GM23338 (cell line): ENCODE data around the gene HOXC5. TPM values are rescaled to one million over a fixed set of nuclear protein-coding genes. Genes with fewer than 3 reads are reported as not detected.

ENCODE experiments used
- ATAC-seq: fragments of 200-7000 bp; cut with Tn5 transposase; 3 replicates; pipeline ENCODE4 v1.9.1; 2020
- DNase-seq: peaks from one replicate; pipeline ENCODE4 v3.0.0-alpha.2; 2015; ENCODE audit warnings: low spot score
- H2AFZ ChIP-seq: fragments of 200-600 bp; sonication (generic); 2 replicates; pipeline ENCODE4 v1.8.0; 2016; ENCODE audit warnings: antibody characterized with exemption, mild to moderate bottlenecking, moderate library complexity
- H3F3A ChIP-seq: fragments of 200-600 bp; sonication (generic); replicated peaks from 2 replicates; pipeline ENCODE4 v1.8.0; 2017; ENCODE audit warnings: antibody characterized with exemption, mixed run types, low read depth
- H3K27ac ChIP-seq: fragments of 200-600 bp; sonication (generic); 2 replicates; pipeline ENCODE4 v1.6.1; 2016; ENCODE audit warnings: low read depth
- H3K27me3 ChIP-seq: fragments of 200-600 bp; sonication (generic); 2 replicates; pipeline ENCODE4 v1.8.0; 2016; ENCODE audit warnings: mild to moderate bottlenecking, mixed run types, moderate library complexity; ENCODE audit not compliant: insufficient read depth
- H3K36me3 ChIP-seq: fragments of 200-600 bp; sonication (generic); 2 replicates; pipeline ENCODE4 v1.8.0; 2016; ENCODE audit warnings: mild to moderate bottlenecking; ENCODE audit not compliant: insufficient read depth
- H3K4me1 ChIP-seq: fragments of 200-600 bp; sonication (generic); 2 replicates; pipeline ENCODE4 v1.8.0; 2016; ENCODE audit warnings: mild to moderate bottlenecking, moderate library complexity; ENCODE audit not compliant: insufficient read depth
- H3K4me2 ChIP-seq: fragments of 200-600 bp; sonication (generic); 2 replicates; pipeline ENCODE4 v1.7.1; 2017; ENCODE audit warnings: mixed run types
- H3K4me3 ChIP-seq: fragments of 200-600 bp; sonication (generic); 2 replicates; pipeline ENCODE4 v1.6.1; 2016; ENCODE audit warnings: mixed run types
- H3K79me2 ChIP-seq: fragments of 200-600 bp; sonication (generic); replicated peaks from 2 replicates; pipeline ENCODE4 v1.8.0; 2017; ENCODE audit warnings: mild to moderate bottlenecking; ENCODE audit not compliant: insufficient read depth
- H3K9me2 ChIP-seq: fragments of 200-600 bp; sonication (generic); 2 replicates; pipeline ENCODE4 v1.8.0; 2017; ENCODE audit not compliant: insufficient read depth
- H4K20me1 ChIP-seq: fragments of 200-600 bp; sonication (generic); replicated peaks from 2 replicates; pipeline ENCODE4 v1.8.0; 2017; ENCODE audit warnings: mild to moderate bottlenecking; ENCODE audit not compliant: insufficient read depth
- H3K27ac Mint-ChIP-seq: 2 replicates; pipeline ENCODE4 v1.8.0; 2020; ENCODE audit warnings: inconsistent platforms, mild to moderate bottlenecking, moderate library complexity, mixed read lengths
- H3K27me3 Mint-ChIP-seq: 3 replicates; pipeline ENCODE4 v1.8.0; 2022; ENCODE audit warnings: low read depth, mild to moderate bottlenecking, moderate library complexity, mixed read lengths, inconsistent platforms; ENCODE audit not compliant: insufficient read depth, poor library complexity
- H3K36me3 Mint-ChIP-seq: 3 replicates; pipeline ENCODE4 v1.8.0; 2021; ENCODE audit warnings: low read depth, mild to moderate bottlenecking, inconsistent platforms, moderate library complexity, mixed read lengths
- H3K4me1 Mint-ChIP-seq: 3 replicates; pipeline ENCODE4 v1.8.0; 2020; ENCODE audit warnings: mild to moderate bottlenecking, inconsistent platforms, mixed read lengths
- H3K4me3 Mint-ChIP-seq: 3 replicates; pipeline ENCODE4 v1.8.0; 2021; ENCODE audit warnings: moderate library complexity, mild to moderate bottlenecking, inconsistent platforms, mixed read lengths
- H3K9me3 Mint-ChIP-seq: 3 replicates; pipeline ENCODE4 v1.8.0; 2020; ENCODE audit warnings: moderate library complexity, mild to moderate bottlenecking, inconsistent platforms, mixed read lengths
- CREB1 ChIP-seq: fragments of 250-450 bp; sonication (Bioruptor Pico); IDR thresholded peaks from 2 replicates; pipeline ENCODE4 v1.5.0; 2020; ENCODE audit warnings: low read depth, mild to moderate bottlenecking, moderate library complexity
- CTCF ChIP-seq, 2 experiments: fragments of 200-600 bp in 1 of 2; sonication (generic) in 1 of 2; conservative IDR thresholded peaks; 2 replicates each; pipeline versions ENCODE4 v1.5.1 to v1.6.1; 2016 to 2017; ENCODE audit warnings: antibody characterized with exemption in 2 of 2, low read depth in 2 of 2, mild to moderate bottlenecking in 2 of 2, moderate library complexity in 1 of 2
- EZH2 ChIP-seq: fragments of 200-600 bp; sonication (generic); IDR thresholded peaks from one replicate; pipeline ENCODE4 v1.8.0; 2017; ENCODE audit warnings: antibody characterized with exemption, mild to moderate bottlenecking, low read depth; ENCODE audit not compliant: unreplicated experiment
- EZH2phosphoT487 ChIP-seq: fragments of 200-600 bp; sonication (generic); IDR thresholded peaks from one replicate; pipeline ENCODE4 v1.8.1; 2018; ENCODE audit warnings: antibody characterized with exemption; ENCODE audit not compliant: unreplicated experiment
- JUNB ChIP-seq: IDR thresholded peaks from one replicate; pipeline ENCODE4 v1.6.1; 2016; ENCODE audit warnings: antibody characterized with exemption; ENCODE audit not compliant: unreplicated experiment
- NANOG ChIP-seq: IDR thresholded peaks from 2 replicates; pipeline ENCODE4 v1.6.1; 2016; ENCODE audit warnings: antibody characterized with exemption, borderline replicate concordance
- POLR2AphosphoS5 ChIP-seq: IDR thresholded peaks from 2 replicates; pipeline ENCODE4 v1.6.1; 2016; ENCODE audit warnings: antibody characterized with exemption, low read depth
- REST ChIP-seq: IDR thresholded peaks from one replicate; pipeline ENCODE4 v1.6.1; 2018; ENCODE audit warnings: antibody characterized with exemption; ENCODE audit not compliant: unreplicated experiment
- ZNF114 ChIP-seq: fragments of 250-450 bp; sonication (Bioruptor Pico); IDR thresholded peaks from 2 replicates; pipeline ENCODE4 v1.5.0; 2020; ENCODE audit warnings: mild to moderate bottlenecking, moderate library complexity
- ZNF462 ChIP-seq: fragments of 250-450 bp; sonication (Bioruptor Pico); IDR thresholded peaks from 2 replicates; pipeline ENCODE4 v1.5.0; 2020; ENCODE audit warnings: mild to moderate bottlenecking, moderate library complexity
- polyA plus RNA-seq: library from polyadenylated mRNA; unstranded; fragments of >200 nt; fragmentation: Nextera tagmentation; extraction: Ambion mirVana; gene quantifications from 2 replicates; pipeline ENCODE4 v1.2.1, GENCODE V29; 2016
- total RNA-seq: library from RNA; depleted of rRNA; stranded (reverse); fragments of >200 nt; shearing (Covaris generic); gene quantifications from 2 replicates; pipeline ENCODE4 v1.2.3, GENCODE V29; 2014

HOXC5 gene
- total and polyA plus RNA-seq, 2 experiments from 2014 or later = not detected

GRCh38 chr12:54002915-54003389 lies 29.9 kb upstream of the HOXC5 start:
- Histone ChIP-seq H3K27ac (no peak overlapping the region), H3K9me2 (no peaks in the 10 kb centered on the region), H3K4me2 (no peak overlapping the region), H3K27me3 (peaks cover 100% of the 10 kb centered on the region), H2AFZ (no peak overlapping the region), H3K36me3 (no peaks in the 10 kb centered on the region), H3K4me3 (no peak overlapping the region), H3F3A (peaks cover 29% of the 10 kb centered on the region), H3K4me1 (peaks cover 12% of the 10 kb centered on the region), H3K79me2 (no peaks in the 10 kb centered on the region), H4K20me1 (peaks cover 28% of the 10 kb centered on the region)
- Mint-ChIP-seq H3K4me3 (no peak overlapping the region), H3K4me1 (peaks cover 19% of the 10 kb centered on the region), H3K36me3 (no peaks in the 10 kb centered on the region), H3K27ac (no peak overlapping the region), H3K9me3 (peaks cover 3% of the 10 kb centered on the region; the same call in 2 of the 3 replicates), H3K27me3 (peaks cover 100% of the 10 kb centered on the region)
- ATAC-seq = no peak
- no peak for DNase-seq
- TF ChIP-seq EZH2phosphoT487 (peak; percentile 42), NANOG (no peak), EZH2 (peak; percentile 96), CTCF (conservative IDR thresholded peaks at IDR 0.05; ENCODE audit: low read depth in 2 of 2) (no peak)

GRCh38 chr12:54003625-54004024 lies 29.2 kb upstream of the HOXC5 start:
- Mint-ChIP-seq H3K27ac (no peak overlapping the region), H3K36me3 (no peaks in the 10 kb centered on the region), H3K9me3 (peaks cover 3% of the 10 kb centered on the region; the same call in 2 of the 3 replicates), H3K4me1 (peaks cover 13% of the 10 kb centered on the region), H3K4me3 (no peak overlapping the region; the same call in 2 of the 3 replicates), H3K27me3 (peaks cover 100% of the 10 kb centered on the region)
- ATAC-seq (no peak), DNase-seq (no peak)
- Histone ChIP-seq H3K27ac (no peak overlapping the region), H3K4me3 (no peak overlapping the region), H2AFZ (no peak overlapping the region), H3K4me2 (no peak overlapping the region), H3K79me2 (no peaks in the 10 kb centered on the region), H3F3A (peaks cover 34% of the 10 kb centered on the region), H3K4me1 (peaks cover 11% of the 10 kb centered on the region), H3K9me2 (no peaks in the 10 kb centered on the region), H3K36me3 (no peaks in the 10 kb centered on the region), H3K27me3 (peaks cover 100% of the 10 kb centered on the region), H4K20me1 (peaks cover 33% of the 10 kb centered on the region)
- no peak for TF ChIP-seq ZNF462
- no peak for TF ChIP-seq JUNB
- TF ChIP-seq EZH2 = peak; percentile 98
- no peak for TF ChIP-seq CREB1 (CRISPR knock-in tag)
- TF ChIP-seq REST = no peak
- no peak for TF ChIP-seq NANOG
- no peak for TF ChIP-seq ZNF114
- TF ChIP-seq EZH2phosphoT487 = peak; percentile 88
- no peak for TF ChIP-seq POLR2AphosphoS5
